ENCODE results near the gene NPLOC4.

GRCh38 chr17:81616877-81617276, 20.0 kb downstream of the NPLOC4 start:
- TF ChIP-seq, protein P1, sequence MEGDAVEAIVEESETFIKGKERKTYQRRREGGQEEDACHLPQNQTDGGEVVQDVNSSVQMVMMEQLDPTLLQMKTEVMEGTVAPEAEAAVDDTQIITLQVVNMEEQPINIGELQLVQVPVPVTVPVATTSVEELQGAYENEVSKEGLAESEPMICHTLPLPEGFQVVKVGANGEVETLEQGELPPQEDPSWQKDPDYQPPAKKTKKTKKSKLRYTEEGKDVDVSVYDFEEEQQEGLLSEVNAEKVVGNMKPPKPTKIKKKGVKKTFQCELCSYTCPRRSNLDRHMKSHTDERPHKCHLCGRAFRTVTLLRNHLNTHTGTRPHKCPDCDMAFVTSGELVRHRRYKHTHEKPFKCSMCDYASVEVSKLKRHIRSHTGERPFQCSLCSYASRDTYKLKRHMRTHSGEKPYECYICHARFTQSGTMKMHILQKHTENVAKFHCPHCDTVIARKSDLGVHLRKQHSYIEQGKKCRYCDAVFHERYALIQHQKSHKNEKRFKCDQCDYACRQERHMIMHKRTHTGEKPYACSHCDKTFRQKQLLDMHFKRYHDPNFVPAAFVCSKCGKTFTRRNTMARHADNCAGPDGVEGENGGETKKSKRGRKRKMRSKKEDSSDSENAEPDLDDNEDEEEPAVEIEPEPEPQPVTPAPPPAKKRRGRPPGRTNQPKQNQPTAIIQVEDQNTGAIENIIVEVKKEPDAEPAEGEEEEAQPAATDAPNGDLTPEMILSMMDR (IDR thresholded peaks at IDR 0.05), result no peak
- TF ChIP-seq POLR2A (IDR thresholded peaks at IDR 0.05), result no peak

Measured in uterus (tissue), 2 donors.